Fibroblast of gingiva (primary cell): Measurements from ENCODE around the gene TESK1.

Experiments used
- DNase-seq: peaks from one replicate; pipeline ENCODE4 v3.0.0-alpha.2; 2011; ENCODE audit warnings: low read depth

Gene TESK1

DNA sequence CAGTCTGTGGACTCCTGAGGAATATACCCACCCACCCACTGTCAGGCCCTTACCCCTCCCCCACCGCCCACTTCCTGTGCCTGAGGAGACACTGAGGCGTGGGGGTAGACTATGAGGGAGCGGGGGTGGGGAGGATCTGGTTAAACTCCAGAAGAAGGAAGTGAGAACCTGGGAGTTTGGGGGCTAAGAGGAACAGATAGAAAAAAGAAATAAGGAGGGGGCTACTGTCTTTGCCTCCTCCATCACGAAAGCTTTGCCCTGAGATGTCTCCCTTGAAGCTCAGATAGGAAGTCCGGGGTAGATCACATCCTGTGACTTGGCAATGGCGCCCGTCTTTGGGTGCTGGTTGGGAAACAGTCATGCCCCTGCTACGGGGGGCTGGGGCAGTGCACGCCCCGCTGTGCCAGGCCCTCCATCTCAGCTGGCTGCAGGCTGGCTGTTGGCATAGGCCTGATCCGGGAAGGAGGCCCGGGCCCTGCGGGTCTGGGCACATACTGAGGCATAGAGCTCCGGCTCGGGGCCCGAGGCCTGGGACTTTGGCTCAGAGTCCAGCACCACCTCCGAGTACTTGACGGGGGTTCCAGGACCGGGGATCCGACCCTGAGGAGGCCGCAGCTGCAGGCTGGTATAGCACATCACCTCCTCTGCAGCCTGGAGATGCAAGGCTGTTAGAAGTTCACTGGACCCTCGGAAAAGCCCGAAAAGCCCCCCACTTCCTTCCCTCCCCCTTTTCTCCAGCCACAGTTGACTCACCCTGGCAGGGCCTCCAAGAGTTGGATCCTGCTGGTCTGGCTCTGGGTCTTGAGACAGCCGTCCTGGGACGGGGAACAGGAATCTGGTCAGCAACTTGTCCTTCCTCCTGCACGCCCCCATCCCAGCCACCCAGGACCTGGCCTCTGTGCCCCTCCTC, 44.6 kb downstream of the TESK1 start:
- peak; percentile 53 for DNase-seq

- DNase-seq = no peak
Measured at GRCh38 chr9:35650341-35651158, 45.5 kb downstream of the TESK1 start, which contains the start of gene SIT1. Gene SIT1, minus strand, starts transcription at chr9:35650931. Its CDS starts 78 bp downstream, at chr9:35650853.

DNA sequence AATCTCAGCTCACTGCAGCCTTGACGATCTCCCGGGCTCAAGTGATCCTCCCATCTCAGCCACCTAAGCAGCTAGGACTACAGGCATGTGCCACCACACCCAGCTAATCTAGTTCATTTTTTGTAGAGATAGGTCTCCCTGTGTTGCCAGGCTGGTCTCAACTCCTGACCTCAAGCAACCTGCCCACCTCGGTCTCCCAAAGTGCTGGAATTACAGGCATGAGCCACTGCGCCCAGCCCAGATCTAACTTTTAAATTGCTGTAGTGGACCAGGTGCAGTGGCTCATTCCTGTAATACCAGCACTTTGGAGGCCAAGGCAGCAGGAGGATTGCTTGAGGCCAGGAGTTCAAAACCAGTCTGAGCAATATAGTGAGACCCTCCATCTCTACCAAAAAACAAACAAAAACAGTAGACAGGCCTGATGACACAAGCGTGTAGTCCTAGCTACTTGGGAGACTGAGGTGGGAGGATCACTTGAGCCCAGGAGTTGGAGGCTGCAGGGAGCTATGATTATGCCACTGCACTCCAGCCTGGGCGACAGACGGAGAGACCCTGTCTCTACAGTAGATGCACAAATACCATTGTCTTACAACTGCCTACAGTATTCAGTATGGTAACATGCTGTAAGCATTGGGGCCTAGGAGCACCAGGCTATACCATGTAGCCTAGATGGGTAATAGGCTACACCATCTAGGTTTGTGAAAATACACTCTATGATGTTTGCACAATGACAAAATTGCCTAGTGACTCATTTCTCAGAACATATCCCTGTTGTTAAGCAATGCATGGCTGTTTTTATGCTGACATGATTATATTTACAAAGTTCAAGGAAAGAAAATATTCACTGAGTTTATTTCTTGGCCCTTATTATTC, 47.1 kb downstream of the TESK1 start:
- DNase-seq = peak; percentile 89

DNA sequence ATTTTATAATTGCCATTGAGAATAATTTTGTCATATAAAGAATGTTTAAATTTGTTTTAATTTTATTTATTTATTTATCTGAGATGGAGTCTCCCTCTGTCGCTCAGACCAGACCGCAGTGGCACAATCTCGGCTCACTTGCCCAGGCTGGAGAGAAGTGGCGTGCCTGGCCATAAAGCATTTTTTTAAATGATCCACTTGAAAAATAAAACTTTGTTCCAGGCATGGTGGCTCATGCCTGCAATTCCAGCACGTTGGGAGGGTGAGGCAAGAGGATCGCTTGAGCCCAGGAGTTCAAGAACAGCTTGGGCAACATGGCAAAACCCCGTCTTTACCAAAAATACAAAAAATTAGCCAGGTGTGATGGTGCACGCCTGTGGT, 47.8 kb downstream of the TESK1 start:
- DNase-seq = peak; percentile 84

- DNase-seq = no peak
Measured at GRCh38 chr9:35653611-35654010, 48.5 kb downstream of the TESK1 start.

- no peak for DNase-seq
Measured at GRCh38 chr9:35656348-35656747, 51.3 kb downstream of the TESK1 start.

DNA sequence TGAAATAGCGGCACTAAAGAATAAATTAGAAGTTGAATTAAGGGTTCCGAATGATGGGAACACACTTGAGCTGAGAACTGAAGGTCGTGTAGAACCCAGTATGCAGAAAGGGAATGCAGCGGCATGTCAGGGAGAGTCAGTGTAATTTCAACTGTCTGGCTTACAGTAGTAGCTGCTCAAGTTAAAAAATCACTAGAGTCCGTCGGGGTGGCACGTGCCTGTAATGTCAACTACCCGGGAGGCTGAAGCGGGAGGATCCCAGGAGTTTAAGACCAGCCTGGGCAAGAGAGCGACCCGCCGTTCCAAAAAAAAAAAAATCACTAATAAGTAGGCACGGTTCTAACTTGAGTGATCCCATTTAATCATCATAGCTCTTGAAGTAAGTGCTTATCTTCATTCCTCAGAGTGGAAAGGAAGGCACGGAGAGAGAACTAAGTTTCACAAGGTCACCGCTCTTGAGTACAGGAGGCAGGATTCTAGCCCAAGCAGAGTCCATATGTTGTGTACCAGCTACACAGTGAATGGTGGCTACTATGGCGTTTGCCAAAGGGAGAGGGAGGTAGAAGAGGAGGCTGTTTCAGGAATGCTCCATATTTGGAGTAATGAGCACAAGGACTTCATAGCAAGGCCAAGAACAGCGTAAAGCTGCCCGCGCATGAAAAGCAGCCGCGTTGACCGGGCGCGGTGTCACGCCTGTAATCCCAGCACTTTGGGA, 51.9 kb downstream of the TESK1 start:
- peak; percentile 52 for DNase-seq

- peak; percentile 100 for DNase-seq
Measured at GRCh38 chr9:35657546-35658136, 52.6 kb downstream of the TESK1 start, which contains the start of gene RMRP. Gene RMRP, minus strand, starts transcription at chr9:35658019.

DNA sequence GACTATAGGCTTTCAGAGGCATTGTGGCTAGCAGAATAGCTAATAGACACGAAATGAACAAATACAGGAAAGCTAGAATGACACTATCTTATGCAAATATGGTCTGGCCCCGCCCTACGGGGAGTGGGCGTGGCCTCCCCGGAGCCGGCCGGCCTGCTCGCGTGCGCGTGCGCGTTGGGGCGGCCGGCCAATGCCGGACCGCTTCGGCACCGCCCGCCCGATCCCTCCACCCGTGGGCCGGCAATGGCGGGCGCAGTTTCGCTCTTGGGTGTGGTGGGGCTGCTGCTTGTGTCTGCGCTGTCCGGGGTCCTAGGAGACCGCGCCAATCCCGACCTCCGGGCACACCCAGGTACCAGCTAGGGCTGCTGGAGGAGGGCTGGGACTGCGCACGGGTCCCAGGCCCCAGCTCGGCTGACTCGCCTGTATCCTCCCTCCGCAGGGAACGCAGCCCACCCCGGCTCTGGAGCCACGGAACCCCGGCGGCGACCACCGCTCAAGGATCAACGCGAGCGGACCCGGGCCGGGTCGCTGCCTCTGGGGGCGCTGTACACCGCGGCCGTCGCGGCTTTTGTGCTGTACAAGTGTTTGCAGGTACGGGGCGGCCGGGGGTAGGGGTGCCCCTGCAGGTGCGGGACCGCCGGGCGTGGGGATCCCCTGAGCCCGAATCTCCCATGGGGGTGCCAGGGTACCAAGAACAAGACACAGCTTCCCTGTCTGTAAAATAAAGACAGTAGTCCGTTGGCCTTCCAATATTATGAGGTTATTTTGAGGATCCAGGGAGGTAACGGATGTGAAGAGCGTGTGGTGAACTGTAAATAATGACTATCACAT, 53.3 kb downstream of the TESK1 start, which contains the start of gene CCDC107:
TSS of gene CCDC107 (plus strand) at position 156 of the 831 bp plus-strand sequence. CDS start at position 244, 88 bp downstream.
- peak; percentile 78 for DNase-seq

- DNase-seq = peak; percentile 45
Measured at GRCh38 chr9:35658968-35659220, 53.8 kb downstream of the TESK1 start.

- peak; percentile 93 for DNase-seq
Measured at GRCh38 chr9:35659340-35659739, 54.3 kb downstream of the TESK1 start.
